NCI-H2196 treated with DMSO at 0.1 percent for 48 hours (cell line): ENCODE data around the gene COL19A1.

Experiments
- DNase-seq: peaks from one replicate; lab custom pipeline; 2025; ENCODE audit not compliant: unreplicated experiment; lab: John Stamatoyannopoulos, UW

Gene COL19A1

GRCh38 chr6:70164556-70164955, 298.2 kb downstream of the COL19A1 start:
- DNase-seq, result no peak

- DNase-seq, result no peak
These were observed 300.0 kb downstream of the COL19A1 start for GRCh38 chr6:70166088-70166958.

GRCh38 chr6:70168681-70169377, 302.5 kb downstream of the COL19A1 start:
- no peak for DNase-seq

- DNase-seq, result no peak
These were observed 304.9 kb downstream of the COL19A1 start for GRCh38 chr6:70171236-70171635.

- DNase-seq, result no peak
These were observed 305.9 kb downstream of the COL19A1 start for GRCh38 chr6:70172252-70172651.

- no peak for DNase-seq
These were observed 309.4 kb downstream of the COL19A1 start for GRCh38 chr6:70175770-70176169.

GRCh38 chr6:70176842-70177550, 310.6 kb downstream of the COL19A1 start:
- no peak for DNase-seq

GRCh38 chr6:70180183-70180900, 314.0 kb downstream of the COL19A1 start:
- no peak for DNase-seq

GRCh38 chr6:70180901-70181599, 314.7 kb downstream of the COL19A1 start:
- DNase-seq, result no peak

- no peak for DNase-seq
These were observed 317.2 kb downstream of the COL19A1 start for GRCh38 chr6:70183538-70183937.

- DNase-seq, result no peak
These were observed 318.4 kb downstream of the COL19A1 start for GRCh38 chr6:70184723-70185122.

GRCh38 chr6:70186461-70186860, 320.1 kb downstream of the COL19A1 start:
- no peak for DNase-seq

- DNase-seq, result no peak
These were observed 321.8 kb downstream of the COL19A1 start for GRCh38 chr6:70188202-70188601.

GRCh38 chr6:70194421-70194820, 328.1 kb downstream of the COL19A1 start:
- DNase-seq, result no peak

GRCh38 chr6:70196531-70196930, 330.2 kb downstream of the COL19A1 start:
- DNase-seq, result no peak

- no peak for DNase-seq
These were observed 332.4 kb downstream of the COL19A1 start for GRCh38 chr6:70198785-70199184.

GRCh38 chr6:70208235-70208790, 342.0 kb downstream of the COL19A1 start:
- no peak for DNase-seq

GRCh38 chr6:70210462-70210861, 344.1 kb downstream of the COL19A1 start:
- DNase-seq, result no peak

GRCh38 chr6:70215460-70216108, 349.2 kb downstream of the COL19A1 start:
- no peak for DNase-seq

GRCh38 chr6:70216767-70217166, 350.4 kb downstream of the COL19A1 start:
- DNase-seq, result no peak
